Lower leg skin (tissue), 3 donors: ENCODE data around the gene P3H3.

Experiments used
- CTCF ChIP-seq, 3 donors: fragments of 450-650 bp; IDR thresholded peaks; one replicate each; pipeline ENCODE4 v1.5.1; 2016; ENCODE audit warnings: antibody characterized with exemption in 3 of 3, mild to moderate bottlenecking in 3 of 3, moderate library complexity in 2 of 3
- POLR2A ChIP-seq, 2 donors: fragments of 450-650 bp; IDR thresholded peaks; one replicate each; pipeline ENCODE4 v1.6.1; 2016 to 2017; ENCODE audit warnings: antibody characterized with exemption in 2 of 2, mild to moderate bottlenecking in 1 of 2, moderate library complexity in 1 of 2

GRCh38 chr12:6838854-6839253, 10.6 kb downstream of the P3H3 start:
- TF ChIP-seq POLR2A (IDR thresholded peaks at IDR 0.05) (no peak), CTCF (IDR thresholded peaks at IDR 0.05) (no peak)
